Neuronal stem cell (in vitro differentiated cells): ENCODE measurements around the gene VSIG8.

Source experiments
- DNase-seq: peaks from one replicate; pipeline ENCODE4 v3.0.0-alpha.2; 2013; ENCODE audit warnings: low spot score
- H2AFZ ChIP-seq: one replicate; pipeline ENCODE4 v1.6.1; 2013; ENCODE audit warnings: mild to moderate bottlenecking, low read length, inconsistent platforms
- H2AK5ac ChIP-seq: 2 replicates; pipeline ENCODE4 v1.6.1; 2013; ENCODE audit warnings: low read depth, mild to moderate bottlenecking, inconsistent platforms, low read length, moderate library complexity, mixed read lengths
- H2BK120ac ChIP-seq: 2 replicates; pipeline ENCODE4 v1.6.1; 2013; ENCODE audit warnings: low read depth, mild to moderate bottlenecking, inconsistent platforms, low read length, moderate library complexity, mixed read lengths
- H2BK12ac ChIP-seq: one replicate; pipeline ENCODE4 v1.6.1; 2013; ENCODE audit warnings: low read length, inconsistent platforms
- H2BK15ac ChIP-seq: 2 replicates; pipeline ENCODE4 v1.6.1; 2013; ENCODE audit warnings: mild to moderate bottlenecking, low read length, inconsistent platforms, mixed read lengths
- H2BK5ac ChIP-seq: one replicate; pipeline ENCODE4 v1.6.1; 2013; ENCODE audit warnings: inconsistent platforms, mild to moderate bottlenecking, low read length, moderate library complexity
- H3K14ac ChIP-seq: one replicate; pipeline ENCODE4 v1.6.1; 2013; ENCODE audit warnings: low read length, inconsistent platforms
- H3K18ac ChIP-seq: 2 replicates; pipeline ENCODE4 v1.6.1; 2013; ENCODE audit warnings: low read length, inconsistent platforms
- H3K23ac ChIP-seq: 2 replicates; pipeline ENCODE4 v1.6.1; 2013; ENCODE audit warnings: low read depth, mild to moderate bottlenecking, mixed read lengths, low read length, inconsistent platforms; ENCODE audit not compliant: poor library complexity
- H3K27ac ChIP-seq: replicated peaks from 3 replicates; pipeline ENCODE4 v1.5.1; 2013; ENCODE audit warnings: low read length, inconsistent platforms
- H3K27me3 ChIP-seq, 3 experiments: 2 replicates each; pipeline ENCODE4 v1.6.1; 2013; ENCODE audit warnings: low read length in 3 of 3, mild to moderate bottlenecking in 2 of 3, inconsistent platforms in 1 of 3, low read depth in 1 of 3, mixed read lengths in 1 of 3, moderate library complexity in 1 of 3; ENCODE audit not compliant: control insufficient read depth in 3 of 3, insufficient read depth in 3 of 3
- H3K36me3 ChIP-seq, 2 donors: replicated peaks in 1 of 2; 2 replicates each; pipeline ENCODE4 v1.6.1; 2013; ENCODE audit warnings: low read length in 2 of 2; ENCODE audit not compliant: control insufficient read depth in 2 of 2, insufficient read depth in 2 of 2
- H3K4ac ChIP-seq: 2 replicates; pipeline ENCODE4 v1.6.1; 2013; ENCODE audit warnings: inconsistent platforms, mild to moderate bottlenecking, low read length, moderate library complexity
- H3K4me1 ChIP-seq, 2 donors: 1 replicate in 1 of 2; 2 replicates in 1 of 2; pipeline ENCODE4 v1.6.1; 2013; ENCODE audit warnings: low read length in 2 of 2, low read depth in 1 of 2; ENCODE audit not compliant: control insufficient read depth in 2 of 2, insufficient read depth in 1 of 2
- H3K4me2 ChIP-seq: one replicate; pipeline ENCODE4 v1.6.1; 2013; ENCODE audit warnings: mild to moderate bottlenecking, low read length, inconsistent platforms; ENCODE audit not compliant: insufficient read depth, poor library complexity, severe bottlenecking
- H3K4me3 ChIP-seq, 2 donors: 2 replicates each; pipeline ENCODE4 v1.5.1; 2013; ENCODE audit warnings: low read length in 2 of 2, mild to moderate bottlenecking in 2 of 2, inconsistent platforms in 1 of 2, moderate library complexity in 1 of 2
- H3K79me1 ChIP-seq: one replicate; pipeline ENCODE4 v1.6.1; 2013; ENCODE audit warnings: low read depth, mild to moderate bottlenecking, inconsistent platforms, low read length, moderate library complexity
- H3K9ac ChIP-seq: one replicate; pipeline ENCODE4 v1.6.1; 2013; ENCODE audit warnings: mild to moderate bottlenecking, low read depth, low read length, inconsistent platforms; ENCODE audit not compliant: poor library complexity
- H3K9me3 ChIP-seq, 2 donors: replicated peaks in 1 of 2; 2 replicates each; pipeline versions ENCODE3 to v1.6.1; 2013; ENCODE audit warnings: low read length in 2 of 2, mild to moderate bottlenecking in 2 of 2, inconsistent platforms in 1 of 2, low read depth in 1 of 2, mixed read lengths in 1 of 2, moderate library complexity in 1 of 2; ENCODE audit not compliant: control insufficient read depth in 2 of 2, insufficient read depth in 1 of 2
- H4K8ac ChIP-seq: one replicate; pipeline ENCODE4 v1.6.1; 2013; ENCODE audit warnings: low read depth, mild to moderate bottlenecking, inconsistent platforms, low read length, moderate library complexity
- H4K91ac ChIP-seq: one replicate; pipeline ENCODE4 v1.6.1; 2013; ENCODE audit warnings: low read length, low read depth, mild to moderate bottlenecking, inconsistent platforms; ENCODE audit not compliant: poor library complexity
- WGBS, 2 donors: extraction: QIAGEN DNeasy Blood & Tissue Kit; methylation state at CpG; one replicate each; pipeline ENCODE4 v1.1.7; 2013; ENCODE audit warnings: missing lambda C conversion rate in 2 of 2, mixed read lengths in 1 of 2; ENCODE audit not compliant: insufficient read length in 2 of 2, insufficient replicate concordance in 1 of 2; ENCODE audit errors: extremely low coverage in 2 of 2; 5-methylcytosine and 5-hydroxymethylcytosine counted together

Gene VSIG8

DNA sequence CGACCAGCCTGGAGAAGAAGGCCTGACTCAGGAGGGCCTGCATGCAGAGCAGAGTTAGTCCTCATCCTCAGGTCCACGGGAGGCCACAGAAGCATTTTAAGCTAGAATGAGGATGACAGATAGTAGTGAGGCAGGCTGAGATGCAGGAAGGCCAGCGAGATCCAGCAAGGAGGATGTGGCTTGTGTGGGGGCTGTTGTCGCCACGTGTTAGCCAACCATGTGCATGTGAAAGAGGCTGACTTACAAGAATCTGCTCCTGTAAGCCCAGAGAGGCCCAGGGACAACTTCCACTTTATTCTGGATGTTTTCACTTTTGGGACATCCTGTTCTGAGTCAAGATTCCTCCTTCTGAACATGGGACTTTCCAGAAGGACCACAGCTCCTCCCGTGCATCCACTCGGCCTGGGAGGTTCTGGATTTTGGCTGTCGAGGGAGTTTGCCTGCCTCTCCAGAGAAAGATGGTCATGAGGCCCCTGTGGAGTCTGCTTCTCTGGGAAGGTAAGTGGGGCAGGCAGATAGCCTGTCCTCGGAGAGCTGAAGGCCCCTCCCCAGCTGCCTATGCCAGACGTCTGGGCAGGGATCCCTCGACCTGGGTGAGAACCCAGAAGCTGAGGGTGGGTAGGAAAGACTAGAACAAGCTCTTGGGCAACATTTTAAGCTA is 35.9 kb downstream of the VSIG8 start, which contains the start of gene SLAMF8:
Gene SLAMF8 (plus strand): TSS at position 433 of the 661 bp plus-strand sequence. CDS start 26 bp downstream, at position 459.
- no peak within 1 kb of the TSS for H4K8ac ChIP-seq
- DNase-seq: no peak
- WGBS, 2 donors: no CpG with 5 or more reads among the region's 11 CpGs

DNA sequence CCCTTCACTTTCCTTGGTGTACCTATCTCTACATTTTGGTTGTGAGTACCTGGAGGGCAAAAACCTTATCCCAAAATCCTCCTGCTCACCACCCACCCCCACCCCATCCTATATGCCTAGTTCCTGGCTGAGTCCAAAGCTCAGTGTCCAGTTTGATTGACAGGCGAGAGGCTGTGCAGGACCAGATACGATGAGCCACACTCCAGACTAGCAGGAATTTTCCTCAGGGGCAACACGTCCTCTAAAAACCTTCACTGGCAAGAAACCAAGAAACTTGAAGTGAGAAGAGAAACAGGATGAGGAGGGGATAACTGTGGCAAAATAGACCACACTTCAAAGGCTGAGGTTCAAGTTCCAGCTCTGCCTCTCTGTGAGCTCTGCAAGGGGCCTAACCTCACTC is 36.9 kb downstream of the VSIG8 start:
- no peak overlapping the region for H3K27ac ChIP-seq
- H3K18ac ChIP-seq: no peak overlapping the region
- DNase-seq: no peak
- no peak overlapping the region for H3K4me3 ChIP-seq
- H2AFZ ChIP-seq: no peak overlapping the region
- H3K4me1 ChIP-seq: peaks cover 0 to 17% of the 10 kb centered on the region in 2 donors
- no peak overlapping the region for H2BK12ac ChIP-seq
- no peak overlapping the region for H3K4ac ChIP-seq
- H3K36me3 ChIP-seq: no peaks in the 10 kb centered on the region
- no peak overlapping the region for H4K8ac ChIP-seq
- peaks cover 0 to 62% (median 0%) of the 10 kb centered on the region in 3 experiments for H3K27me3 ChIP-seq
- no peak overlapping the region for H3K4me2 ChIP-seq
- no peak overlapping the region for H3K14ac ChIP-seq
- H3K9ac ChIP-seq: no peak overlapping the region
- H2BK5ac ChIP-seq: no peak overlapping the region
- no peak overlapping the region for H2BK15ac ChIP-seq
- no peak overlapping the region for H4K91ac ChIP-seq
- no CpG with 5 or more reads among the region's 3 CpGs for WGBS, 2 donors
- no peak overlapping the region for H2AK5ac ChIP-seq
- no peak overlapping the region for H3K23ac ChIP-seq
- no peaks in the 10 kb centered on the region for H3K79me1 ChIP-seq
- H3K9me3 ChIP-seq: no peaks in the 10 kb centered on the region
- H2BK120ac ChIP-seq: no peak overlapping the region

More for the DNA sequence above, 35.9 kb downstream of the VSIG8 start, which contains the start of gene SLAMF8:
- Histone ChIP-seq H3K4me2 (no peak within 1 kb of the TSS), H3K4ac (no peak within 1 kb of the TSS), H3K9me3 (no peaks in the 10 kb centered on the region), H2BK120ac (no peak within 1 kb of the TSS), H3K14ac (no peak within 1 kb of the TSS), H2BK12ac (no peak within 1 kb of the TSS), H3K4me3 (no peak within 1 kb of the TSS), H3K79me1 (no peaks in the 10 kb centered on the region), H3K9ac (no peak within 1 kb of the TSS), H2BK5ac (no peak within 1 kb of the TSS), H4K91ac (no peak within 1 kb of the TSS), H2AK5ac (peak within 1 kb of the TSS; percentile 20), H3K4me1 (peaks cover 0 to 18% of the 10 kb centered on the region in 2 donors), H3K23ac (no peak within 1 kb of the TSS), H2BK15ac (peak within 1 kb of the TSS; percentile 9), H3K27ac (no peak within 1 kb of the TSS), H3K18ac (no peak within 1 kb of the TSS), H2AFZ (no peak within 1 kb of the TSS), H3K36me3 (no peaks in the 10 kb centered on the region), H3K27me3 (peaks cover 0 to 65% (median 0%) of the 10 kb centered on the region in 3 experiments)

DNA sequence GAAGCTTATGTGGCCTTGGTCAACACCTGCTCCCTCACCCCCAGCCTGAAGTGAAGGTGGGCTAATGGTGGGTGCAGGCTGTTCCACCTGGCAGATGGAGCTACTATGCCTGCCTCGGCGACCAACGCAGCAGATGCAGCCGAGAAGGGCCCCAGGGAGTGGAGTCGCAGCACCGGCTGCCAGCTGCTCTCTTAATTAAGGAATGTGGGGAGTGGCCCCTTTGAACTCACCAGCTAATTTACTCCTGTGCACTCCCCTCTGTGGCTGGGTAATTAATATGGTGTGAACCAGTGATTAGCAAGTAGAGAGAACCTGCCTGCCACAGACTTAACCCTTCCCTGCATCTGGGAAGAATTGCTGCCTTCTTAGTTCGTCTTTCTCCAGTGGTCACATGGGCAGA is 39.1 kb downstream of the VSIG8 start:
- peak overlapping the region; percentile 72 for H3K18ac ChIP-seq
- H3K9ac ChIP-seq: no peak overlapping the region
- no peaks in the 10 kb centered on the region for H3K79me1 ChIP-seq
- WGBS, 2 donors: no CpG with 5 or more reads among the region's 7 CpGs
- DNase-seq: no peak
- H2BK15ac ChIP-seq: peak overlapping the region; percentile 60
- no peak overlapping the region for H2AFZ ChIP-seq
- H3K4me3 ChIP-seq: no peak overlapping the region
- no peak overlapping the region for H2BK120ac ChIP-seq
- H2AK5ac ChIP-seq: peak overlapping the region; percentile 76
- peaks cover 0 to 17% of the 10 kb centered on the region in 2 donors for H3K4me1 ChIP-seq
- H2BK5ac ChIP-seq: no peak overlapping the region
- no peak overlapping the region for H2BK12ac ChIP-seq
- H3K23ac ChIP-seq: no peak overlapping the region
- H3K4me2 ChIP-seq: no peak overlapping the region
- no peak overlapping the region for H3K14ac ChIP-seq
- H3K4ac ChIP-seq: no peak overlapping the region
- peaks cover 0 to 42% (median 0%) of the 10 kb centered on the region in 3 experiments for H3K27me3 ChIP-seq
- H3K9me3 ChIP-seq: no peaks in the 10 kb centered on the region
- no peak overlapping the region for H3K27ac ChIP-seq
- H3K36me3 ChIP-seq: no peaks in the 10 kb centered on the region
- no peak overlapping the region for H4K91ac ChIP-seq
- H4K8ac ChIP-seq: no peak overlapping the region

DNA sequence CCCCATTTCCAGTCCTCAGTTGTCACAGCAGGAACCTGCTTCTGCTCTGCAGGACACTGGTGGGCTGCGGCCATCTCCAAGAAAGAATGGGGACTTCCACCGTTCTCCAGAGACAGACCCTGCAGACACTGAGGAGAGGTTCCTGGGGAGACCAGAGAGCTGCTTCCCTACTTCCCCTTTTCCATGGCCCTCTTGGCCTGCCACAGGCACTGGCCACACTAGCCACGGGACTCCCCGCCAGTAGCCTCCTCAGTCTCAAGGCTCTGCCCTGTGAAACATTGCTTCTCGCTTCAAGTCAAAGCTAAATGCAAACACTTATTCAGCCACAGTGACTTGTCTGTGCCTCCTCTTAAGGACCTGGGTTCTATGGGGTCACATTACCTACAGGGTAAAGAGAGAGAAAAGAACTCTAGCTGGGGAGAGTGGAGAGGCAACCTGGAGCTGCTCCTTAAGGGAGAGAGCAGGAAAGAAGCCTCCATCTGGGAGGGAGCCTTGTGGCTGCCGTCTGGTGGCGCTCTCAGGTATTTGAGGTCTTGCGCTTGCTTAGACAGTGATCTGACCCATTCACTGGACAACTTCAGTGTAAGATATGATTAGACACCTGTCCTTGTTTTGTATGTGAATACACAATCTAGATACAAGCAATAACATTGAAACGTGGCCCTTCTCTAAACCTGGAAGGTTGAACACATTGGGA is 41.1 kb downstream of the VSIG8 start:
- WGBS, 2 donors: no CpG with 5 or more reads among the region's 9 CpGs
- no peak overlapping the region for H3K9ac ChIP-seq
- H2BK120ac ChIP-seq: no peak overlapping the region
- H3K79me1 ChIP-seq: no peaks in the 10 kb centered on the region
- DNase-seq: no peak
- H3K4me2 ChIP-seq: no peak overlapping the region
- H2AK5ac ChIP-seq: no peak overlapping the region
- H3K36me3 ChIP-seq: no peaks in the 10 kb centered on the region
- no peak overlapping the region for H2BK5ac ChIP-seq
- H2BK15ac ChIP-seq: no peak overlapping the region
- no peak overlapping the region for H3K27ac ChIP-seq
- H3K4me1 ChIP-seq: peaks cover 0 to 17% of the 10 kb centered on the region in 2 donors
- no peak overlapping the region for H3K4me3 ChIP-seq
- H3K4ac ChIP-seq: no peak overlapping the region
- no peak overlapping the region for H4K91ac ChIP-seq
- H4K8ac ChIP-seq: no peak overlapping the region
- H2AFZ ChIP-seq: no peak overlapping the region
- H3K9me3 ChIP-seq: no peaks in the 10 kb centered on the region
- no peak overlapping the region for H3K23ac ChIP-seq
- H3K14ac ChIP-seq: no peak overlapping the region
- peaks cover 0 to 25% (median 0%) of the 10 kb centered on the region in 3 experiments for H3K27me3 ChIP-seq
- peak overlapping the region; percentile 42 for H3K18ac ChIP-seq
- no peak overlapping the region for H2BK12ac ChIP-seq
